HEK293 (cell line): Measurements from ENCODE around the gene TEX14.

Source experiments
- CTCF ChIA-PET: fragments of 350-600 bp; formaldehyde crosslinking; extraction: SDS; loops from one replicate; lab custom pipeline; 2021; ENCODE audit warnings: antibody characterized with exemption; lab: Yijun Ruan, JAX
- POLR2A ChIA-PET: fragments of 300-600 bp; formaldehyde crosslinking; extraction: SDS; loops from one replicate; lab custom pipeline; 2020; ENCODE audit warnings: antibody characterized with exemption, inconsistent platforms; lab: Yijun Ruan, JAX
- H3K27ac ChIP-seq: fragments of 200-500 bp; sonication (Bioruptor generic); 2 replicates; pipeline ENCODE4 v1.5.1; 2014; ENCODE audit warnings: low read depth, low read length, control low read depth, inconsistent platforms; ENCODE audit errors: extremely low read depth
- H3K36me3 ChIP-seq, 2 experiments: fragments of 200-500 bp in 1 of 2; sonication (Bioruptor generic) in 1 of 2; 1 replicate in 1 of 2; 2 replicates in 1 of 2; pipeline ENCODE4 v1.5.1; 2014 to 2017; ENCODE audit warnings: inconsistent platforms in 2 of 2, low read length in 2 of 2; ENCODE audit not compliant: control insufficient read depth in 2 of 2, insufficient read depth in 1 of 2
- H3K4me1 ChIP-seq: fragments of 200-500 bp; sonication (Bioruptor generic); 2 replicates; pipeline ENCODE4 v1.5.1; 2014; ENCODE audit warnings: mild to moderate bottlenecking, low read length, inconsistent platforms; ENCODE audit not compliant: control insufficient read depth, insufficient read depth
- H3K4me3 ChIP-seq: 2 replicates; pipeline ENCODE4 v1.5.1; 2011; ENCODE audit warnings: low read depth, mild to moderate bottlenecking, control low read depth, low read length, moderate library complexity
- H3K9me3 ChIP-seq: fragments of 200-500 bp; sonication (Bioruptor generic); 2 replicates; pipeline ENCODE4 v1.5.1; 2014; ENCODE audit warnings: low read depth, low read length, inconsistent platforms; ENCODE audit not compliant: control insufficient read depth, insufficient read depth
- BCL11A ChIP-seq: fragments of 450-650 bp; formaldehyde crosslinking; IDR thresholded peaks from 2 replicates; pipeline ENCODE4 v1.5.1; 2016; ENCODE audit warnings: low read depth, missing biosample characterization, missing genetic modification characterization
- CTCF ChIP-seq: fragments of 450-650 bp; formaldehyde crosslinking; IDR thresholded peaks from 2 replicates; pipeline ENCODE4 v1.5.1; 2016; ENCODE audit warnings: missing biosample characterization, missing genetic modification characterization
- EGR2 ChIP-seq: fragments of 450-650 bp; formaldehyde crosslinking; IDR thresholded peaks from 2 replicates; pipeline ENCODE4 v1.5.1; 2016; ENCODE audit warnings: low read depth, missing biosample characterization, missing genetic modification characterization
- FEZF1 ChIP-seq: fragments of 450-650 bp; formaldehyde crosslinking; IDR thresholded peaks from 2 replicates; pipeline ENCODE4 v1.5.1; 2016; ENCODE audit warnings: missing biosample characterization, missing genetic modification characterization
- HOXA7 ChIP-seq: sonication (generic); formaldehyde crosslinking; IDR thresholded peaks from 2 replicates; pipeline ENCODE4 v1.8.1; 2022; ENCODE audit warnings: missing genetic modification reagents, borderline replicate concordance
- KLF10 ChIP-seq: fragments of 450-650 bp; IDR thresholded peaks from 2 replicates; pipeline ENCODE4 v1.5.1; 2018; ENCODE audit warnings: missing biosample characterization, mild to moderate bottlenecking, missing genetic modification characterization
- KLF7 ChIP-seq: fragments of 450-650 bp; formaldehyde crosslinking; IDR thresholded peaks from 2 replicates; pipeline ENCODE4 v1.5.1; 2016; ENCODE audit warnings: missing biosample characterization, missing genetic modification characterization, borderline replicate concordance
- MEIS1 ChIP-seq: sonication (generic); formaldehyde crosslinking; IDR thresholded peaks from 2 replicates; pipeline ENCODE4 v1.8.1; 2022; ENCODE audit warnings: missing genetic modification reagents, mild to moderate bottlenecking, borderline replicate concordance
- OVOL3 ChIP-seq: fragments of 450-650 bp; formaldehyde crosslinking; IDR thresholded peaks from 2 replicates; pipeline ENCODE4 v1.5.1; 2016; ENCODE audit warnings: missing biosample characterization, missing genetic modification characterization
- PRDM1 ChIP-seq: fragments of 450-650 bp; formaldehyde crosslinking; IDR thresholded peaks from 2 replicates; pipeline ENCODE4; 2016; ENCODE audit warnings: missing biosample characterization, missing genetic modification characterization
- SCRT2 ChIP-seq: fragments of 450-650 bp; formaldehyde crosslinking; IDR thresholded peaks from 2 replicates; pipeline ENCODE4 v1.5.1; 2016; ENCODE audit warnings: missing biosample characterization, missing genetic modification characterization
- YY2 ChIP-seq: fragments of 450-650 bp; formaldehyde crosslinking; IDR thresholded peaks from 2 replicates; pipeline ENCODE4 v1.5.1; 2016; ENCODE audit warnings: missing biosample characterization, missing genetic modification characterization
- ZBTB1 ChIP-seq: fragments of 450-650 bp; formaldehyde crosslinking; IDR thresholded peaks from 2 replicates; pipeline ENCODE4 v1.5.1; 2016; ENCODE audit warnings: missing biosample characterization, missing genetic modification characterization
- ZBTB48 ChIP-seq: fragments of 450-650 bp; formaldehyde crosslinking; IDR thresholded peaks from 2 replicates; pipeline ENCODE4 v1.5.1; 2016; ENCODE audit warnings: missing biosample characterization, missing genetic modification characterization
- ZEB2 ChIP-seq: fragments of 450-650 bp; formaldehyde crosslinking; IDR thresholded peaks from 2 replicates; pipeline ENCODE4 v1.5.1; 2016; ENCODE audit warnings: missing biosample characterization, missing genetic modification characterization
- ZNF146 ChIP-seq: fragments of 450-650 bp; formaldehyde crosslinking; IDR thresholded peaks from 2 replicates; pipeline ENCODE4 v1.5.1; 2016; ENCODE audit warnings: missing biosample characterization, missing genetic modification characterization
- ZNF19 ChIP-seq: fragments of 450-650 bp; formaldehyde crosslinking; IDR thresholded peaks from 2 replicates; pipeline ENCODE4; 2016; ENCODE audit warnings: missing biosample characterization, missing genetic modification characterization, low read depth
- ZNF335 ChIP-seq: fragments of 450-650 bp; formaldehyde crosslinking; conservative IDR thresholded peaks from 2 replicates; pipeline ENCODE4 v1.5.1; 2016; ENCODE audit warnings: missing biosample characterization, missing genetic modification characterization
- ZNF433 ChIP-seq: fragments of 450-650 bp; formaldehyde crosslinking; IDR thresholded peaks from 2 replicates; pipeline ENCODE4 v1.5.1; 2016; ENCODE audit warnings: missing biosample characterization, missing genetic modification characterization, low read depth
- ZNF530 ChIP-seq: fragments of 450-650 bp; formaldehyde crosslinking; IDR thresholded peaks from 2 replicates; pipeline ENCODE4 v1.5.1; 2016; ENCODE audit warnings: low read depth, missing biosample characterization, missing genetic modification characterization
- ZNF548 ChIP-seq: fragments of 450-650 bp; formaldehyde crosslinking; IDR thresholded peaks from 2 replicates; pipeline ENCODE4 v1.5.1; 2016; ENCODE audit warnings: missing biosample characterization, missing genetic modification characterization
- ZNF558 ChIP-seq: fragments of 450-650 bp; formaldehyde crosslinking; IDR thresholded peaks from 2 replicates; pipeline ENCODE4 v1.5.1; 2016; ENCODE audit warnings: missing biosample characterization, missing genetic modification characterization
- ZNF571 ChIP-seq: fragments of 450-650 bp; formaldehyde crosslinking; IDR thresholded peaks from 2 replicates; pipeline ENCODE4 v1.5.0; 2017; ENCODE audit warnings: missing biosample characterization, missing genetic modification characterization
- ZNF600 ChIP-seq: fragments of 450-650 bp; formaldehyde crosslinking; IDR thresholded peaks from 2 replicates; pipeline ENCODE4 v1.5.1; 2016; ENCODE audit warnings: missing biosample characterization, missing genetic modification characterization
- ZNF626 ChIP-seq: fragments of 450-650 bp; sonication (Bioruptor Pico); formaldehyde crosslinking; IDR thresholded peaks from 2 replicates; pipeline ENCODE4 v1.5.1; 2018; ENCODE audit warnings: missing biosample characterization, missing genetic modification characterization, inconsistent platforms
- ZNF654 ChIP-seq: fragments of 450-650 bp; formaldehyde crosslinking; IDR thresholded peaks from 2 replicates; pipeline ENCODE4 v1.5.1; 2016; ENCODE audit warnings: low read depth, missing biosample characterization, missing genetic modification characterization
- ZSCAN18 ChIP-seq: fragments of 450-650 bp; formaldehyde crosslinking; IDR thresholded peaks from 2 replicates; pipeline ENCODE4 v1.5.1; 2016; ENCODE audit warnings: missing biosample characterization, missing genetic modification characterization
- TF ChIP-seq, protein P1 (sequence below): fragments of 450-650 bp; formaldehyde crosslinking; IDR thresholded peaks from 2 replicates; pipeline ENCODE4 v1.5.1; 2016; ENCODE audit warnings: missing biosample characterization, missing genetic modification characterization
- TF ChIP-seq, protein P2 (sequence below): fragments of 450-650 bp; formaldehyde crosslinking; IDR thresholded peaks from 2 replicates; pipeline ENCODE4 v1.5.1; 2016; ENCODE audit warnings: missing biosample characterization, missing genetic modification characterization
- TF ChIP-seq, protein P3 (sequence below): fragments of 450-650 bp; formaldehyde crosslinking; IDR thresholded peaks from 2 replicates; pipeline ENCODE4 v1.5.1; 2016; ENCODE audit warnings: missing biosample characterization, missing genetic modification characterization, borderline replicate concordance

TEX14 gene

DNA sequence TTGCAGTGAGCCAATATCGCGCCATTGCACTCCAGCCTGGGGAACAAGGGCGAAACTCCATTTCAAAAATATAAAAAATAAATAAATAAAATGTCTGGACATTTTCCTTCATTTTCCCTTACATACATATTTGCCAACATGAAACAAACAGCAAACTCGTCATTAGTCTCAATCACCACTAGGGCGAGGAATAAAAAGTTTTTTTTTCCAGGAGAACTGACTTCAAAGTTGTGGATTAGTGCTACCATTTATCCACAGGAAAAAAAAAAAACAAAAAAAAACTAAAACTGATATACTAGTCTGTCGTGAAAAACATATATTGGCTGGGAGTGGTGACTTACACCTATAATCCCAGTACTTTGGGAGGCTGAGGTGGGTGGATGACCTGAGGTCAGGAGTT, 100.4 kb downstream of the TEX14 start (continued):
- TF ChIP-seq ZSCAN18 (tag by site-specific recombination) (no peak), ZNF548 (tag by site-specific recombination) (no peak), FEZF1 (tag by site-specific recombination) (no peak), KLF10 (tag by site-specific recombination) (no peak), PRDM1 (no peak), KLF7 (no peak), HOXA7 (CRISPR knock-in tag) (no peak)
- TF ChIP-seq, protein P1, sequence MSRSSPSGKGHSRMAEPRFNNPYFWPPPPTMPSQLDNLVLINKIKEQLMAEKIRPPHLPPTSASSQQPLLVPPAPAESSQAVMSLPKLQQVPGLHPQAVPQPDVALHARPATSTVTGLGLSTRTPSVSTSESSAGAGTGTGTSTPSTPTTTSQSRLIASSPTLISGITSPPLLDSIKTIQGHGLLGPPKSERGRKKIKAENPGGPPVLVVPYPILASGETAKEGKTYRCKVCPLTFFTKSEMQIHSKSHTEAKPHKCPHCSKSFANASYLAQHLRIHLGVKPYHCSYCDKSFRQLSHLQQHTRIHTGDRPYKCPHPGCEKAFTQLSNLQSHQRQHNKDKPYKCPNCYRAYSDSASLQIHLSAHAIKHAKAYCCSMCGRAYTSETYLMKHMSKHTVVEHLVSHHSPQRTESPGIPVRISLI (tag by site-specific recombination): no peak
- TF ChIP-seq, protein P2, sequence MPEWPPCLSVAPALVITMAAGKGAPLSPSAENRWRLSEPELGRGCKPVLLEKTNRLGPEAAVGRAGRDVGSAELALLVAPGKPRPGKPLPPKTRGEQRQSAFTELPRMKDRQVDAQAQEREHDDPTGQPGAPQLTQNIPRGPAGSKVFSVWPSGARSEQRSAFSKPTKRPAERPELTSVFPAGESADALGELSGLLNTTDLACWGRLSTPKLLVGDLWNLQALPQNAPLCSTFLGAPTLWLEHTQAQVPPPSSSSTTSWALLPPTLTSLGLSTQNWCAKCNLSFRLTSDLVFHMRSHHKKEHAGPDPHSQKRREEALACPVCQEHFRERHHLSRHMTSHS (tag by site-specific recombination): no peak

- no peak for TF ChIP-seq HOXA7 (CRISPR knock-in tag)
- TF ChIP-seq ZNF146 (tag by site-specific recombination): no peak
- no peak for TF ChIP-seq ZNF335 (tag by site-specific recombination)
- no peak for TF ChIP-seq MEIS1
- no peak for TF ChIP-seq ZNF626 (tag by site-specific recombination)
- TF ChIP-seq OVOL3 (tag by site-specific recombination): no peak
- Histone ChIP-seq H3K9me3 (no peaks in the 10 kb centered on the region), H3K27ac (no peak overlapping the region), H3K4me1 (no peaks in the 10 kb centered on the region), H3K36me3 (no peaks in the 10 kb centered on the region), H3K4me3 (no peak overlapping the region)
- CTCF ChIA-PET: no interaction called here
- POLR2A ChIA-PET: no interaction called here
These were observed 101.5 kb downstream of the TEX14 start for GRCh38 chr17:58590377-58590776.

DNA sequence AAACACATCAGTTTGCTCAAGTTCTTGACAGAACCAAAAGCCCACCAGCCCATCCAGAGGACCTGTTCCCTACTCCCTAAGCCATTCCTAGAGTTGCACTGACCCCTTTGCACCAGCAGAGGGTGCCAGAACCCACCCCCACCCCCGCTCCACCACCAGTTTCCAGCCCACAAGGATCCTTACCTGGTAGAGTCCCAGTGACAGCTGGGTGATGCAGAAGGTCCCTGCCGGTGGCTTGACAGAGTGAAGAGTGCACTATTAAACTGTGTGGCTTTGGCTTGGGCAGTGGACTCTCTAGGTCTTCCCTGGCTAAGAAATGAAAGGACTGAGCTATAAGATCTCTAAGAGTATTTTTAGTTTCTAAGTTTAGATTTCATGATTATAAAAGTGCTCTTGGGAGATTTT, 104.1 kb downstream of the TEX14 start:
- no peaks in the 10 kb centered on the region for H3K9me3 ChIP-seq
- CTCF ChIA-PET: interaction anchor here (0.5 to 6.4 kb wide), 33 partner anchors 9 to 1336 kb away, joined by 3 to 79 read pairs (median 4); a partner anchor contains a TSS
- H3K4me3 ChIP-seq: no peak overlapping the region
- POLR2A ChIA-PET: interaction anchor here (1.1 to 2.5 kb wide), 4 partner anchors 43 to 71 kb away, joined by 3 to 22 read pairs (median 6); no protein-coding TSS in a partner anchor
- H3K4me1 ChIP-seq: no peaks in the 10 kb centered on the region
- no peaks in the 10 kb centered on the region for H3K36me3 ChIP-seq
- no peak overlapping the region for H3K27ac ChIP-seq
- TF ChIP-seq ZNF19 (tag by site-specific recombination) (no peak), ZBTB1 (tag by site-specific recombination) (no peak), ZNF571 (tag by site-specific recombination) (no peak), ZNF654 (tag by site-specific recombination) (peak; percentile 92), CTCF (tag by site-specific recombination) (peak; percentile 90), ZBTB48 (peak; percentile 60), ZEB2 (tag by site-specific recombination) (peak; percentile 41; the same call in 1 of the 2 replicates), ZNF600 (tag by site-specific recombination) (peak; percentile 32; the same call in 1 of the 2 replicates), BCL11A (tag by site-specific recombination) (no peak), SCRT2 (tag by site-specific recombination) (0 out of 2 replicates have a peak, but pooled peaks have one; percentile 9), YY2 (tag by site-specific recombination) (no peak), ZNF558 (tag by site-specific recombination) (no peak), EGR2 (tag by site-specific recombination) (peak; percentile 72), ZNF433 (tag by site-specific recombination) (no peak), ZNF530 (tag by site-specific recombination) (no peak)
- TF ChIP-seq, protein P3, sequence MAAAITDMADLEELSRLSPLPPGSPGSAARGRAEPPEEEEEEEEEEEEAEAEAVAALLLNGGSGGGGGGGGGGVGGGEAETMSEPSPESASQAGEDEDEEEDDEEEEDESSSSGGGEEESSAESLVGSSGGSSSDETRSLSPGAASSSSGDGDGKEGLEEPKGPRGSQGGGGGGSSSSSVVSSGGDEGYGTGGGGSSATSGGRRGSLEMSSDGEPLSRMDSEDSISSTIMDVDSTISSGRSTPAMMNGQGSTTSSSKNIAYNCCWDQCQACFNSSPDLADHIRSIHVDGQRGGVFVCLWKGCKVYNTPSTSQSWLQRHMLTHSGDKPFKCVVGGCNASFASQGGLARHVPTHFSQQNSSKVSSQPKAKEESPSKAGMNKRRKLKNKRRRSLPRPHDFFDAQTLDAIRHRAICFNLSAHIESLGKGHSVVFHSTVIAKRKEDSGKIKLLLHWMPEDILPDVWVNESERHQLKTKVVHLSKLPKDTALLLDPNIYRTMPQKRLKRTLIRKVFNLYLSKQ: no peak
